B cell (primary cell): ENCODE measurements around the gene SPOCK1. TPM values are rescaled to one million over a fixed set of nuclear protein-coding genes. Genes with fewer than 3 reads are reported as not detected.

Experiments
- ATAC-seq: fragments of 200-7000 bp; cut with Tn5 transposase; one replicate; pipeline ENCODE4 v1.10.0; 2021; ENCODE audit warnings: low read depth, mild to moderate bottlenecking, moderate number of reproducible peaks, moderate library complexity
- CTCF ChIA-PET: fragments of 350-600 bp; sonication (Branson Sonifier 250); formaldehyde crosslinking; loops from one replicate; lab custom pipeline; 2021; ENCODE audit warnings: antibody characterized with exemption, inconsistent platforms; lab: Charles Lee
- POLR2A ChIA-PET: fragments of 350-600 bp; sonication (Branson Sonifier 250); formaldehyde crosslinking; loops from one replicate; lab custom pipeline; 2021; ENCODE audit warnings: antibody characterized with exemption; lab: Charles Lee
- DNase-seq: peaks from one replicate; pipeline ENCODE4 v3.0.0; 2013
- H2AFZ ChIP-seq: 2 replicates; pipeline ENCODE4 v1.6.1; 2012; ENCODE audit warnings: mild to moderate bottlenecking, low read depth, low read length; ENCODE audit not compliant: insufficient read depth, poor library complexity, severe bottlenecking
- H3K27ac ChIP-seq, 2 donors: 1 replicate in 1 of 2; 2 replicates in 1 of 2; pipeline ENCODE4 v1.5.1; 2012 to 2013; ENCODE audit warnings: low read length in 2 of 2, mild to moderate bottlenecking in 2 of 2, moderate library complexity in 1 of 2
- H3K27me3 ChIP-seq, 4 experiments: fragments of 200-600 bp in 1 of 4; sonication (generic) in 1 of 4; replicated peaks in 1 of 4; 1 replicate in 2 of 4; 2 replicates in 2 of 4; pipeline versions ENCODE4 v1.6.1 to v1.7.0; 2013 to 2016; ENCODE audit warnings: low read length in 3 of 4, mild to moderate bottlenecking in 2 of 4, mixed read lengths in 1 of 4, moderate library complexity in 1 of 4; ENCODE audit not compliant: insufficient read depth in 4 of 4, control insufficient read depth in 3 of 4; ENCODE audit errors: control extremely low read depth in 1 of 4
- H3K36me3 ChIP-seq, 2 experiments: replicated peaks in 1 of 2; 1 replicate in 1 of 2; 2 replicates in 1 of 2; pipeline versions ENCODE4 v1.6.1 to v1.7.1; 2013; ENCODE audit warnings: low read length in 1 of 2; ENCODE audit not compliant: insufficient read depth in 2 of 2, control insufficient read depth in 1 of 2; ENCODE audit errors: control extremely low read depth in 1 of 2, extremely low read depth in 1 of 2
- H3K4me1 ChIP-seq, 2 donors: fragments of 200-600 bp in 1 of 2; sonication (generic) in 1 of 2; 1 replicate in 1 of 2; 2 replicates in 1 of 2; pipeline versions ENCODE4 v1.5.1 to v1.6.1; 2013 to 2017; ENCODE audit warnings: low read length in 2 of 2; ENCODE audit not compliant: control insufficient read depth in 2 of 2, insufficient read depth in 2 of 2
- H3K4me2 ChIP-seq: replicated peaks from 2 replicates; pipeline ENCODE3; 2012; ENCODE audit warnings: mild to moderate bottlenecking, low read depth, low read length; ENCODE audit not compliant: poor library complexity, severe bottlenecking
- H3K4me3 ChIP-seq, 5 experiments: fragments of 200-600 bp in 1 of 5; sonication (generic) in 1 of 5; 1 replicate in 3 of 5; 2 replicates in 2 of 5; pipeline versions ENCODE4 v1.5.1 to v1.7.0; 2011 to 2016; ENCODE audit warnings: low read length in 4 of 5, mild to moderate bottlenecking in 4 of 5, low read depth in 2 of 5, control low read depth in 1 of 5, moderate library complexity in 1 of 5; ENCODE audit not compliant: insufficient read depth in 1 of 5; ENCODE audit errors: control extremely low read depth in 1 of 5, extremely low read depth in 1 of 5
- H3K79me2 ChIP-seq: fragments of 200-600 bp; sonication (generic); one replicate; pipeline ENCODE4 v1.6.0; 2016; ENCODE audit warnings: low read length; ENCODE audit not compliant: control insufficient read depth, insufficient read depth
- H3K9ac ChIP-seq: fragments of 200-600 bp; sonication (generic); 2 replicates; pipeline ENCODE4 v1.6.1; 2017; ENCODE audit warnings: mild to moderate bottlenecking, low read length, moderate library complexity
- H3K9me3 ChIP-seq, 3 donors: one replicate each; pipeline versions ENCODE4 v1.6.1 to v1.7.1; 2013; ENCODE audit warnings: low read length in 2 of 3; ENCODE audit not compliant: control insufficient read depth in 2 of 3, insufficient read depth in 1 of 3; ENCODE audit errors: control extremely low read depth in 1 of 3
- H4K20me1 ChIP-seq: 2 replicates; pipeline ENCODE4 v1.6.0; 2012; ENCODE audit warnings: mild to moderate bottlenecking, low read length; ENCODE audit not compliant: insufficient read depth, control insufficient read depth, poor library complexity, severe bottlenecking
- H3K27ac Mint-ChIP-seq: one replicate; pipeline ENCODE4 v1.8.0; 2021; ENCODE audit warnings: mixed read lengths
- H3K27me3 Mint-ChIP-seq: one replicate; pipeline ENCODE4 v1.8.0; 2021; ENCODE audit warnings: mixed read lengths
- H3K4me1 Mint-ChIP-seq: one replicate; pipeline ENCODE4 v1.8.0; 2021; ENCODE audit warnings: mixed read lengths
- H3K4me3 Mint-ChIP-seq: one replicate; pipeline ENCODE4 v1.8.0; 2021; ENCODE audit warnings: mixed read lengths
- H3K9me3 Mint-ChIP-seq: one replicate; pipeline ENCODE4 v1.8.0; 2022; ENCODE audit warnings: mixed read lengths; ENCODE audit not compliant: insufficient read depth
- CTCF ChIP-seq: fragments of 200-600 bp; IDR thresholded peaks from one replicate; pipeline ENCODE4 v1.8.0; 2022; ENCODE audit warnings: antibody characterized with exemption, mild to moderate bottlenecking
- EZH2 ChIP-seq: IDR thresholded peaks from 2 replicates; pipeline ENCODE4 v1.6.1; 2012; ENCODE audit warnings: borderline replicate concordance, low read depth, mild to moderate bottlenecking, moderate library complexity, low read length; ENCODE audit not compliant: insufficient read depth, poor library complexity, severe bottlenecking
- WGBS: methylation state at CpG from one replicate; pipeline ENCODE4 v1.1.5; 2013; ENCODE audit warnings: missing lambda C conversion rate; ENCODE audit not compliant: insufficient coverage; 5-methylcytosine and 5-hydroxymethylcytosine counted together
- intact Hi-C: fragments of 100-400 bp; cut with micrococcal nuclease; formaldehyde crosslinking; loops from one replicate; pipeline ENCODE4 v1.10.0; 2022
- polyA plus RNA-seq: library from polyadenylated mRNA; depleted of rRNA; stranded (reverse); fragments of >200 nt; gene quantifications from 2 replicates; pipeline ENCODE4 v1.2.3, GENCODE V29; 2012
- total RNA-seq, 2 donors: library from RNA; stranded (reverse); fragments of 120-200 nt in 1 of 2; gene quantifications; 1 replicate in 1 of 2; 2 replicates in 1 of 2; pipeline versions ENCODE4 v1.2.3 to v1.2.4, GENCODE V29; 2013 to 2022

The SPOCK1 gene
- total and polyA plus RNA-seq, 2 donors (not counting 1 experiment from before 2014, with no cell fraction given): not detected

GRCh38 chr5:137365126-137365865 is 133.8 kb downstream of the SPOCK1 start:
- Histone ChIP-seq H3K36me3 (no peaks in the 10 kb centered on the region), H4K20me1 (no peaks in the 10 kb centered on the region), H3K9me3 (no peaks in the 10 kb centered on the region), H3K79me2 (no peaks in the 10 kb centered on the region), H3K27ac (no peak overlapping the region), H3K4me3 (no peak overlapping the region), H3K4me1 (no peaks in the 10 kb centered on the region), H2AFZ (no peak overlapping the region), H3K9ac (no peak overlapping the region), H3K27me3 (no peaks in the 10 kb centered on the region), H3K4me2 (no peak overlapping the region)
- H3K9me3 Mint-ChIP-seq: no peaks in the 10 kb centered on the region
- peaks cover 14% of the 10 kb centered on the region for H3K27me3 Mint-ChIP-seq
- no peak for TF ChIP-seq EZH2
- TF ChIP-seq CTCF: no peak
- ChIA-PET CTCF (no interaction called here), POLR2A (no interaction called here)
- ATAC-seq (no peak), DNase-seq (no peak)
- intact Hi-C loops: no loop called here
- 71% methylated on average over 1 of the region's 3 CpGs for WGBS
- H3K4me3 Mint-ChIP-seq: no peak overlapping the region
- no peaks in the 10 kb centered on the region for H3K4me1 Mint-ChIP-seq
- H3K27ac Mint-ChIP-seq: no peak overlapping the region

- WGBS: no CpG with 5 or more reads among the region's 2 CpGs
- H2AFZ ChIP-seq: no peak overlapping the region
- DNase-seq: no peak
- H3K27me3 ChIP-seq: no peaks in the 10 kb centered on the region
- no peaks in the 10 kb centered on the region for H3K79me2 ChIP-seq
- no peaks in the 10 kb centered on the region for H3K9me3 ChIP-seq
- no peak for ATAC-seq
- Mint-ChIP-seq H3K4me1 (no peaks in the 10 kb centered on the region), H3K27ac (no peak overlapping the region), H3K9me3 (no peaks in the 10 kb centered on the region), H3K27me3 (peaks cover 25% of the 10 kb centered on the region), H3K4me3 (no peak overlapping the region)
- H3K4me1 ChIP-seq: no peaks in the 10 kb centered on the region
- no peak overlapping the region for H3K4me3 ChIP-seq
- ChIA-PET CTCF (no interaction called here), POLR2A (no interaction called here)
- no peak overlapping the region for H3K27ac ChIP-seq
- no peak overlapping the region for H3K4me2 ChIP-seq
- no peak overlapping the region for H3K9ac ChIP-seq
- intact Hi-C loops: no loop called here
- H4K20me1 ChIP-seq: no peaks in the 10 kb centered on the region
- TF ChIP-seq CTCF (no peak), EZH2 (no peak)
- no peaks in the 10 kb centered on the region for H3K36me3 ChIP-seq
Observed at GRCh38 chr5:137361280-137361679, 137.8 kb downstream of the SPOCK1 start.
